WTC11 (cell line): Measurements from ENCODE around the gene SAMHD1. TPM values are rescaled to one million over a fixed set of nuclear protein-coding genes. Genes with fewer than 3 reads are reported as not detected.

Experiments used
- ATAC-seq: fragments of 200-7000 bp; cut with Tn5 transposase; 2 replicates; pipeline ENCODE4 v1.10.0; 2021; ENCODE audit warnings: mild to moderate bottlenecking, moderate library complexity
- CTCF ChIA-PET: fragments of 300-600 bp; sonication (Branson Sonifier 250); formaldehyde crosslinking; loops from one replicate; lab custom pipeline; 2021; ENCODE audit warnings: antibody characterized with exemption; lab: Charles Lee
- POLR2A ChIA-PET: fragments of 350-600 bp; sonication (Branson Sonifier 250); formaldehyde crosslinking; loops from one replicate; lab custom pipeline; 2021; ENCODE audit warnings: antibody characterized with exemption; lab: Charles Lee
- DNase-seq: peaks from one replicate; pipeline ENCODE4 v3.0.0; 2021; ENCODE audit warnings: low spot score
- H3K27ac Mint-ChIP-seq: 2 replicates; pipeline ENCODE4 v1.8.0; 2021; ENCODE audit warnings: mixed read lengths
- H3K27me3 Mint-ChIP-seq: 2 replicates; pipeline ENCODE4 v1.8.0; 2021; ENCODE audit warnings: low read depth, mild to moderate bottlenecking, moderate library complexity, mixed read lengths
- H3K36me3 Mint-ChIP-seq: 2 replicates; pipeline ENCODE4 v1.8.0; 2021; ENCODE audit warnings: mixed read lengths
- H3K4me1 Mint-ChIP-seq: 2 replicates; pipeline ENCODE4 v1.8.0; 2022; ENCODE audit warnings: mixed read lengths
- H3K4me3 Mint-ChIP-seq: 2 replicates; pipeline ENCODE4 v1.8.0; 2021; ENCODE audit warnings: mild to moderate bottlenecking, moderate library complexity, mixed read lengths
- H3K9me3 Mint-ChIP-seq: 2 replicates; pipeline ENCODE4 v1.8.0; 2021; ENCODE audit warnings: mixed read lengths
- JUN ChIP-seq: sonication (generic); formaldehyde crosslinking; IDR thresholded peaks from 2 replicates; pipeline ENCODE4 v1.8.0; 2023; ENCODE audit warnings: mild to moderate bottlenecking, missing genetic modification reagents
- KAT7 ChIP-seq: sonication (generic); formaldehyde crosslinking; IDR thresholded peaks from 2 replicates; pipeline ENCODE4 v1.8.1; 2023; ENCODE audit warnings: missing genetic modification reagents, mild to moderate bottlenecking, borderline replicate concordance
- MXD4 ChIP-seq: fragments of 250-450 bp; sonication (Bioruptor Pico); IDR thresholded peaks from 2 replicates; pipeline ENCODE4 v1.8.0; 2021; ENCODE audit warnings: mild to moderate bottlenecking, moderate library complexity, borderline replicate concordance
- ZBTB21 ChIP-seq: sonication (generic); formaldehyde crosslinking; IDR thresholded peaks from 2 replicates; pipeline ENCODE4 v1.8.1; 2023; ENCODE audit warnings: mild to moderate bottlenecking, missing genetic modification reagents, borderline replicate concordance
- total RNA-seq: library from RNA; stranded (reverse); gene quantifications from 3 replicates; pipeline ENCODE4 v1.2.3, GENCODE V29; 2021
- TF ChIP-seq, protein P1 (sequence below): sonication (generic); formaldehyde crosslinking; IDR thresholded peaks from 2 replicates; pipeline ENCODE4 v1.8.0; 2022; ENCODE audit warnings: missing genetic modification reagents
- TF ChIP-seq, protein P2 (sequence below): sonication (generic); formaldehyde crosslinking; IDR thresholded peaks from 2 replicates; pipeline ENCODE4 v1.8.0; 2022; ENCODE audit warnings: mild to moderate bottlenecking, missing genetic modification reagents
- TF ChIP-seq, protein P3 (sequence below): sonication (generic); formaldehyde crosslinking; IDR thresholded peaks from 2 replicates; pipeline ENCODE4 v1.8.0; 2023; ENCODE audit warnings: mild to moderate bottlenecking, missing genetic modification reagents
- TF ChIP-seq, protein P4 (sequence below): sonication (generic); formaldehyde crosslinking; IDR thresholded peaks from 2 replicates; pipeline ENCODE4 v1.8.1; 2022; ENCODE audit warnings: mild to moderate bottlenecking, missing genetic modification reagents, moderate library complexity, borderline replicate concordance
- TF ChIP-seq, protein P5 (sequence below): fragments of 200-600 bp; IDR thresholded peaks from 2 replicates; pipeline ENCODE4 v1.8.0; 2022; ENCODE audit warnings: antibody characterized with exemption
- TF ChIP-seq, protein P6 (sequence below): sonication (generic); formaldehyde crosslinking; IDR thresholded peaks from 2 replicates; pipeline ENCODE4 v1.8.0; 2022; ENCODE audit warnings: mild to moderate bottlenecking, missing genetic modification reagents

Gene SAMHD1
- total RNA-seq, 1 experiment from 2014 or later: 31.0 TPM

DNA sequence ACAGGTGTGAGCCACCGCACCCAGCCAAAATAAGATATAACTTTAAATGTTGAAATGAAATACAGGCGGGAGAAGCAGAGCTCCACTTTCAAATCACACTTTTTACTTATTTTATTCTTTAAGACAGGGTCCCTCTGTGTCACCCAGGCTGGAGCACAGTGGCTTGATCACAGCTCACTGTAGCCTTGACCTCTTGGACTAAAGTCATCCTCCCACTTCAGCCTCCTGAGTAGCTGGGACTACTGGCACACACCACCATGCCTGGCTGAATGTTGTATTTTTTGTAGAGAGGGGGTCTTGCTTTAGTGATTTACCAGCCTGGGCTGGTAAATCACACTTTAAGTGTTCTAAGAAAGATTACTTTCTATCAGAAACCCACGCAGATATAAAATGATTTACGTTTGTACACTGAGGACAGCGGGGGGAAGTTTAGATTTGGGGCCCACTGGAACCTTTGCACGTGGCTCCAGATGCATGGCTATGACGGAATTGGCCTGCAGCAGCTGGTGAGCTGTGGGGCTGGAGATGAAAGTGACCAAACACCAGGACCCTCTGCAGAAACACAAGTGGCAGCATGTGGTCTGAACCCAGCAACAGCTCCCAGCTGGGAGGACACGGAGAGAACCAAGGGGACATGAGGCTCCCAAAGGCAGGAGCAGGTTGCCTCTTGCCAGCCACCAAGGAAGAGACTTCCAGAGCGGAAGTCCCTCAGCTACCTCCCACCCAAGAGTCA, 102.0 kb downstream of the SAMHD1 start:
- peaks cover 14% of the 10 kb centered on the region for H3K36me3 Mint-ChIP-seq
- TF ChIP-seq, protein P1, sequence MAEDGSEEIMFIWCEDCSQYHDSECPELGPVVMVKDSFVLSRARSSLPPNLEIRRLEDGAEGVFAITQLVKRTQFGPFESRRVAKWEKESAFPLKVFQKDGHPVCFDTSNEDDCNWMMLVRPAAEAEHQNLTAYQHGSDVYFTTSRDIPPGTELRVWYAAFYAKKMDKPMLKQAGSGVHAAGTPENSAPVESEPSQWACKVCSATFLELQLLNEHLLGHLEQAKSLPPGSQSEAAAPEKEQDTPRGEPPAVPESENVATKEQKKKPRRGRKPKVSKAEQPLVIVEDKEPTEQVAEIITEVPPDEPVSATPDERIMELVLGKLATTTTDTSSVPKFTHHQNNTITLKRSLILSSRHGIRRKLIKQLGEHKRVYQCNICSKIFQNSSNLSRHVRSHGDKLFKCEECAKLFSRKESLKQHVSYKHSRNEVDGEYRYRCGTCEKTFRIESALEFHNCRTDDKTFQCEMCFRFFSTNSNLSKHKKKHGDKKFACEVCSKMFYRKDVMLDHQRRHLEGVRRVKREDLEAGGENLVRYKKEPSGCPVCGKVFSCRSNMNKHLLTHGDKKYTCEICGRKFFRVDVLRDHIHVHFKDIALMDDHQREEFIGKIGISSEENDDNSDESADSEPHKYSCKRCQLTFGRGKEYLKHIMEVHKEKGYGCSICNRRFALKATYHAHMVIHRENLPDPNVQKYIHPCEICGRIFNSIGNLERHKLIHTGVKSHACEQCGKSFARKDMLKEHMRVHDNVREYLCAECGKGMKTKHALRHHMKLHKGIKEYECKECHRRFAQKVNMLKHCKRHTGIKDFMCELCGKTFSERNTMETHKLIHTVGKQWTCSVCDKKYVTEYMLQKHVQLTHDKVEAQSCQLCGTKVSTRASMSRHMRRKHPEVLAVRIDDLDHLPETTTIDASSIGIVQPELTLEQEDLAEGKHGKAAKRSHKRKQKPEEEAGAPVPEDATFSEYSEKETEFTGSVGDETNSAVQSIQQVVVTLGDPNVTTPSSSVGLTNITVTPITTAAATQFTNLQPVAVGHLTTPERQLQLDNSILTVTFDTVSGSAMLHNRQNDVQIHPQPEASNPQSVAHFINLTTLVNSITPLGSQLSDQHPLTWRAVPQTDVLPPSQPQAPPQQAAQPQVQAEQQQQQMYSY: no peak
- TF ChIP-seq JUN (CRISPR knock-in tag): no peak
- TF ChIP-seq ZBTB21: no peak
- TF ChIP-seq, protein P2, sequence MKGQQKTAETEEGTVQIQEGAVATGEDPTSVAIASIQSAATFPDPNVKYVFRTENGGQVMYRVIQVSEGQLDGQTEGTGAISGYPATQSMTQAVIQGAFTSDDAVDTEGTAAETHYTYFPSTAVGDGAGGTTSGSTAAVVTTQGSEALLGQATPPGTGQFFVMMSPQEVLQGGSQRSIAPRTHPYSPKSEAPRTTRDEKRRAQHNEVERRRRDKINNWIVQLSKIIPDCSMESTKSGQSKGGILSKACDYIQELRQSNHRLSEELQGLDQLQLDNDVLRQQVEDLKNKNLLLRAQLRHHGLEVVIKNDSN (CRISPR knock-in tag): no peak
- TF ChIP-seq MXD4 (CRISPR knock-in tag): no peak
- TF ChIP-seq, protein P3, sequence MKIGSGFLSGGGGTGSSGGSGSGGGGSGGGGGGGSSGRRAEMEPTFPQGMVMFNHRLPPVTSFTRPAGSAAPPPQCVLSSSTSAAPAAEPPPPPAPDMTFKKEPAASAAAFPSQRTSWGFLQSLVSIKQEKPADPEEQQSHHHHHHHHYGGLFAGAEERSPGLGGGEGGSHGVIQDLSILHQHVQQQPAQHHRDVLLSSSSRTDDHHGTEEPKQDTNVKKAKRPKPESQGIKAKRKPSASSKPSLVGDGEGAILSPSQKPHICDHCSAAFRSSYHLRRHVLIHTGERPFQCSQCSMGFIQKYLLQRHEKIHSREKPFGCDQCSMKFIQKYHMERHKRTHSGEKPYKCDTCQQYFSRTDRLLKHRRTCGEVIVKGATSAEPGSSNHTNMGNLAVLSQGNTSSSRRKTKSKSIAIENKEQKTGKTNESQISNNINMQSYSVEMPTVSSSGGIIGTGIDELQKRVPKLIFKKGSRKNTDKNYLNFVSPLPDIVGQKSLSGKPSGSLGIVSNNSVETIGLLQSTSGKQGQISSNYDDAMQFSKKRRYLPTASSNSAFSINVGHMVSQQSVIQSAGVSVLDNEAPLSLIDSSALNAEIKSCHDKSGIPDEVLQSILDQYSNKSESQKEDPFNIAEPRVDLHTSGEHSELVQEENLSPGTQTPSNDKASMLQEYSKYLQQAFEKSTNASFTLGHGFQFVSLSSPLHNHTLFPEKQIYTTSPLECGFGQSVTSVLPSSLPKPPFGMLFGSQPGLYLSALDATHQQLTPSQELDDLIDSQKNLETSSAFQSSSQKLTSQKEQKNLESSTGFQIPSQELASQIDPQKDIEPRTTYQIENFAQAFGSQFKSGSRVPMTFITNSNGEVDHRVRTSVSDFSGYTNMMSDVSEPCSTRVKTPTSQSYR (CRISPR knock-in tag): no peak
- TF ChIP-seq KAT7: no peak
- TF ChIP-seq, protein P4, sequence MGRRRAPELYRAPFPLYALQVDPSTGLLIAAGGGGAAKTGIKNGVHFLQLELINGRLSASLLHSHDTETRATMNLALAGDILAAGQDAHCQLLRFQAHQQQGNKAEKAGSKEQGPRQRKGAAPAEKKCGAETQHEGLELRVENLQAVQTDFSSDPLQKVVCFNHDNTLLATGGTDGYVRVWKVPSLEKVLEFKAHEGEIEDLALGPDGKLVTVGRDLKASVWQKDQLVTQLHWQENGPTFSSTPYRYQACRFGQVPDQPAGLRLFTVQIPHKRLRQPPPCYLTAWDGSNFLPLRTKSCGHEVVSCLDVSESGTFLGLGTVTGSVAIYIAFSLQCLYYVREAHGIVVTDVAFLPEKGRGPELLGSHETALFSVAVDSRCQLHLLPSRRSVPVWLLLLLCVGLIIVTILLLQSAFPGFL (CRISPR knock-in tag): no peak
- CTCF ChIA-PET: interaction anchor here (0.7 to 3.2 kb wide), 6 partner anchors 13 to 59 kb away, joined by 3 to 14 read pairs (median 4); a partner anchor contains a TSS

DNA sequence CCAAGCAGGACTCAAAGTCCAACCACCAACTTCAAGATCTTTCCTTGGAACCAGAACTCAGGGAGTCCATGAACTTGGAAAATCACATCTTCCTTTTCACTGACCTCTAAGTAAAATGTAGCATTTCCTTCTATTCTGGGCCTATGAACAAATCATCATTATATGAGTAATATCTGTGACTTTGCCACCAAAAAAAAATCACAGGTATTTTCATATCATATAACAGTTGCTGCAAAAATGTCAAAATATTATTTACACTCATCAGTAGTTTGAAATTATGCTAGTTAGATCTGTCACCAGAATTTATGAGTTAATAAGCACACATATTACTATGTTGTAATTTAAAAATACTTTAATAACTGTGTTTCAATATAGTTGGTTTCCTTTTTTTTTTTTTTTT, 102.8 kb downstream of the SAMHD1 start:
- peak overlapping the region; percentile 49; the same call in 1 of the 2 replicates for H3K27ac Mint-ChIP-seq
- no peaks in the 10 kb centered on the region for H3K27me3 Mint-ChIP-seq
- 0 out of 2 replicates have a peak, but pooled peaks cover 3% of the 10 kb centered on the region for H3K4me1 Mint-ChIP-seq
- H3K36me3 Mint-ChIP-seq: peaks cover 14% of the 10 kb centered on the region
- TF ChIP-seq, protein P5, sequence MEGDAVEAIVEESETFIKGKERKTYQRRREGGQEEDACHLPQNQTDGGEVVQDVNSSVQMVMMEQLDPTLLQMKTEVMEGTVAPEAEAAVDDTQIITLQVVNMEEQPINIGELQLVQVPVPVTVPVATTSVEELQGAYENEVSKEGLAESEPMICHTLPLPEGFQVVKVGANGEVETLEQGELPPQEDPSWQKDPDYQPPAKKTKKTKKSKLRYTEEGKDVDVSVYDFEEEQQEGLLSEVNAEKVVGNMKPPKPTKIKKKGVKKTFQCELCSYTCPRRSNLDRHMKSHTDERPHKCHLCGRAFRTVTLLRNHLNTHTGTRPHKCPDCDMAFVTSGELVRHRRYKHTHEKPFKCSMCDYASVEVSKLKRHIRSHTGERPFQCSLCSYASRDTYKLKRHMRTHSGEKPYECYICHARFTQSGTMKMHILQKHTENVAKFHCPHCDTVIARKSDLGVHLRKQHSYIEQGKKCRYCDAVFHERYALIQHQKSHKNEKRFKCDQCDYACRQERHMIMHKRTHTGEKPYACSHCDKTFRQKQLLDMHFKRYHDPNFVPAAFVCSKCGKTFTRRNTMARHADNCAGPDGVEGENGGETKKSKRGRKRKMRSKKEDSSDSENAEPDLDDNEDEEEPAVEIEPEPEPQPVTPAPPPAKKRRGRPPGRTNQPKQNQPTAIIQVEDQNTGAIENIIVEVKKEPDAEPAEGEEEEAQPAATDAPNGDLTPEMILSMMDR: no peak
- TF ChIP-seq, protein P6, sequence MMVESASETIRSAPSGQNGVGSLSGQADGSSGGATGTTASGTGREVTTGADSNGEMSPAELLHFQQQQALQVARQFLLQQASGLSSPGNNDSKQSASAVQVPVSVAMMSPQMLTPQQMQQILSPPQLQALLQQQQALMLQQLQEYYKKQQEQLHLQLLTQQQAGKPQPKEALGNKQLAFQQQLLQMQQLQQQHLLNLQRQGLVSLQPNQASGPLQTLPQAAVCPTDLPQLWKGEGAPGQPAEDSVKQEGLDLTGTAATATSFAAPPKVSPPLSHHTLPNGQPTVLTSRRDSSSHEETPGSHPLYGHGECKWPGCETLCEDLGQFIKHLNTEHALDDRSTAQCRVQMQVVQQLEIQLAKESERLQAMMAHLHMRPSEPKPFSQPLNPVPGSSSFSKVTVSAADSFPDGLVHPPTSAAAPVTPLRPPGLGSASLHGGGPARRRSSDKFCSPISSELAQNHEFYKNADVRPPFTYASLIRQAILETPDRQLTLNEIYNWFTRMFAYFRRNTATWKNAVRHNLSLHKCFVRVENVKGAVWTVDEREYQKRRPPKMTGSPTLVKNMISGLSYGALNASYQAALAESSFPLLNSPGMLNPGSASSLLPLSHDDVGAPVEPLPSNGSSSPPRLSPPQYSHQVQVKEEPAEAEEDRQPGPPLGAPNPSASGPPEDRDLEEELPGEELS: no peak
- peaks cover 12% of the 10 kb centered on the region for H3K9me3 Mint-ChIP-seq
- DNase-seq: no peak
- ATAC-seq: no peak
- ChIA-PET POLR2A (no interaction called here), CTCF (interaction anchor here (0.7 to 3.2 kb wide), 4 partner anchors 12 to 60 kb away, joined by 3 to 14 read pairs (median 4); no protein-coding TSS in a partner anchor)
- H3K4me3 Mint-ChIP-seq: no peak overlapping the region

More for the DNA sequence above, 102.0 kb downstream of the SAMHD1 start:
- DNase-seq (no peak), ATAC-seq (no peak)
- H3K27me3 Mint-ChIP-seq: no peaks in the 10 kb centered on the region
- POLR2A ChIA-PET: interaction anchor here (0.6 kb wide), 1 partner anchor 14 kb away, joined by 5 read pairs; no protein-coding TSS in a partner anchor
- H3K4me1 Mint-ChIP-seq: peaks cover 6% of the 10 kb centered on the region; the same call in 1 of the 2 replicates
- no peak overlapping the region; the same call in 1 of the 2 replicates for H3K27ac Mint-ChIP-seq
- H3K9me3 Mint-ChIP-seq: peaks cover 12% of the 10 kb centered on the region
- no peak overlapping the region for H3K4me3 Mint-ChIP-seq
